Breast epithelium (tissue), 4 donors: ENCODE data around the gene PPP4R1. TPM values are rescaled to one million over a fixed set of nuclear protein-coding genes. Genes with fewer than 3 reads are reported as not detected.

Experiments
- DNase-seq, 2 donors: peaks; one replicate each; pipeline ENCODE4 v3.0.0-alpha.2; 2019; ENCODE audit warnings: low spot score in 2 of 2
- H3K27ac ChIP-seq, 2 donors: fragments of 200-600 bp; sonication (generic) in 1 of 2; one replicate each; pipeline ENCODE4 v1.5.1; 2016 to 2019; ENCODE audit warnings: mild to moderate bottlenecking in 1 of 2
- H3K27me3 ChIP-seq, 2 donors: fragments of 200-600 bp; sonication (generic) in 1 of 2; one replicate each; pipeline versions ENCODE4 v1.5.1 to v1.6.0; 2017 to 2019; ENCODE audit warnings: control low read depth in 1 of 2, mild to moderate bottlenecking in 1 of 2
- H3K36me3 ChIP-seq: fragments of 200-600 bp; one replicate; pipeline ENCODE4 v1.5.1; 2019
- H3K4me1 ChIP-seq, 2 donors: fragments of 200-600 bp; sonication (generic); one replicate each; pipeline ENCODE4 v1.5.1; 2016 to 2019; ENCODE audit warnings: control low read depth in 1 of 2
- H3K4me3 ChIP-seq, 3 donors: fragments of 200-600 bp; sonication (generic); 1 replicate in 2 of 3; 2 replicates in 1 of 3; pipeline ENCODE4 v1.5.1; 2016 to 2019; ENCODE audit warnings: mild to moderate bottlenecking in 3 of 3, moderate library complexity in 2 of 3
- H3K9me3 ChIP-seq, 2 donors: fragments of 200-600 bp; sonication (generic) in 1 of 2; one replicate each; pipeline ENCODE4 v1.5.1; 2016 to 2019; ENCODE audit warnings: control low read depth in 1 of 2
- POLR2A ChIP-seq: fragments of 450-650 bp; IDR thresholded peaks from one replicate; pipeline ENCODE4 v1.6.1; 2016; ENCODE audit warnings: antibody characterized with exemption, mild to moderate bottlenecking, moderate library complexity
- POLR2AphosphoS5 ChIP-seq, 3 donors: sonication (generic); formaldehyde crosslinking; IDR thresholded peaks; one replicate each; pipeline ENCODE4 v1.6.1; 2017; ENCODE audit warnings: antibody characterized with exemption in 3 of 3
- intact Hi-C: fragments of 100-400 bp; cut with DNase I; formaldehyde crosslinking; loops from one replicate; pipeline ENCODE4 v1.15.1; 2023; ENCODE audit warnings: low total_unique reads
- total RNA-seq, 3 donors: library from RNA; depleted of rRNA; stranded (reverse); fragments of >200 nt; gene quantifications; one replicate each; pipeline ENCODE4 v1.1.0, GENCODE V29; 2016
- TF ChIP-seq, protein P1 (sequence below), 3 donors: fragments of 450-650 bp; IDR thresholded peaks; one replicate each; pipeline ENCODE4 v1.5.1; 2016 to 2017; ENCODE audit warnings: antibody characterized with exemption in 3 of 3, mild to moderate bottlenecking in 3 of 3, moderate library complexity in 3 of 3

Gene PPP4R1
- total RNA-seq, 3 donors from 2014 or later = 66.7 to 139 (median 93.4) TPM

DNA sequence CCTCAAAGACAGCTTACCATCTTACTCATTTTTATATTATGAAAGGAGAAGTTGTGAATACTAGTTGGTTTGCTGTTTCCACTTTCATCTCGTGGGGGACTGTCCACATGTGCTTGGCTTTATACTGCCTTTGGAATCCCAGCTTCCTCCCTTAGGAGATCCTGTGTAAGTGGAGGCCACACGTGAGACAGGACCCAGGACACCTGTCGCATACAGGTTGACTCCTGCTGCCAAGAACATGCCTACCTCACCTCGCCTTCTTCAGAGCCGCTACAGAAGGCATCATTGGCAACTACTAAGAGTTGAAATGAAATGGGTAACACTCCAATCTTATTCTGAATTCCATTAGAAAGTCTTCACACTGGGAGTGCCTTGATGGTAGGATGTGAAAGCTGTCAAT lies 69.3 kb downstream of the PPP4R1 start:
- Histone ChIP-seq H3K9me3 (no peaks in the 10 kb centered on the region), H3K27me3 (no peaks in the 10 kb centered on the region), H3K4me3 (no peak overlapping the region), H3K27ac (no peak overlapping the region), H3K36me3 (no peaks in the 10 kb centered on the region), H3K4me1 (no peaks in the 10 kb centered on the region)
- TF ChIP-seq POLR2A (no peak), POLR2AphosphoS5 (IDR thresholded peaks at IDR 0.05) (no peak)
- TF ChIP-seq, protein P1, sequence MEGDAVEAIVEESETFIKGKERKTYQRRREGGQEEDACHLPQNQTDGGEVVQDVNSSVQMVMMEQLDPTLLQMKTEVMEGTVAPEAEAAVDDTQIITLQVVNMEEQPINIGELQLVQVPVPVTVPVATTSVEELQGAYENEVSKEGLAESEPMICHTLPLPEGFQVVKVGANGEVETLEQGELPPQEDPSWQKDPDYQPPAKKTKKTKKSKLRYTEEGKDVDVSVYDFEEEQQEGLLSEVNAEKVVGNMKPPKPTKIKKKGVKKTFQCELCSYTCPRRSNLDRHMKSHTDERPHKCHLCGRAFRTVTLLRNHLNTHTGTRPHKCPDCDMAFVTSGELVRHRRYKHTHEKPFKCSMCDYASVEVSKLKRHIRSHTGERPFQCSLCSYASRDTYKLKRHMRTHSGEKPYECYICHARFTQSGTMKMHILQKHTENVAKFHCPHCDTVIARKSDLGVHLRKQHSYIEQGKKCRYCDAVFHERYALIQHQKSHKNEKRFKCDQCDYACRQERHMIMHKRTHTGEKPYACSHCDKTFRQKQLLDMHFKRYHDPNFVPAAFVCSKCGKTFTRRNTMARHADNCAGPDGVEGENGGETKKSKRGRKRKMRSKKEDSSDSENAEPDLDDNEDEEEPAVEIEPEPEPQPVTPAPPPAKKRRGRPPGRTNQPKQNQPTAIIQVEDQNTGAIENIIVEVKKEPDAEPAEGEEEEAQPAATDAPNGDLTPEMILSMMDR (IDR thresholded peaks at IDR 0.05) = no peak
- intact Hi-C loops = no loop called here
- no peak for DNase-seq

DNA sequence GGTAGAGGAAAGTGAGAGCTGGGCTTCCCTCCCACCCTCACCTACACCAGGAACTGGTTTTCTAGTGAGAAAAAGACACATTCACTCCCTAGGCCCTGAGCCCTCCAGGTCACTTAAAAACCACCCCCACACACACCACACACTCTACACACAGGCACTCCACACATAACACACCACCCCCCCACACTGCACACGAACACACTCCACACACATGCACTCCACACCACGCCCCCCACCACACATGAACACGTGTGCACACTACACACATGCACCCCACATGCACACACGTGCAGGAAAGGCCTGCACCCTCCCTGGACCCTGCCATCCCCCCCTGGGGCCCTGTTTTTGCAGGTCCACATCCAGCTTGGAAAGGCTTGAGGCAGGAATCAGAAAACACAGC lies 71.4 kb downstream of the PPP4R1 start:
- Histone ChIP-seq H3K36me3 (no peaks in the 10 kb centered on the region), H3K4me3 (no peak overlapping the region), H3K9me3 (no peaks in the 10 kb centered on the region), H3K27me3 (no peaks in the 10 kb centered on the region), H3K4me1 (no peaks in the 10 kb centered on the region), H3K27ac (no peak overlapping the region)
- intact Hi-C loops = no loop called here
- no peak for DNase-seq
- TF ChIP-seq POLR2AphosphoS5 (IDR thresholded peaks at IDR 0.05) (no peak), POLR2A (no peak)
- TF ChIP-seq, protein P1 (IDR thresholded peaks at IDR 0.05) = no peak

DNA sequence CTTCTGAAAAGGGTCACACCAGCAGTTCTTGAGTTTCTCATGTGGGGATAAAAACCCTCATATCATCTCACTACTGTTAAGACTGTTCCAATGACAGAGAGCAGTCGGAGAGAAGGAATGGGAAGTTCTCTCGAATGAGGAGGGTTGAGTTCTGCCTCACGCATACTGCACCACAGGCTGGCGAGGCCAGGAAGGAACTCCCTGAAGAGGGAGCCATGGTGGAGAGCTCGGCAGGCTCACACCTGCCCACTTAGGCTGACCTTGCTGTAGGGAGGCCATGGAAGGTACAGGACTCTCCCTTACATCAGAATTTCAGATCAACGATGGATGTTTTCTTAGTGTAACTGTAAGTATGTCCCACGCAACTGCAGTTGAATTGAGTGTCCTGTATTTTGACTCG lies 74.4 kb downstream of the PPP4R1 start:
- Histone ChIP-seq H3K27ac (no peak overlapping the region), H3K4me3 (no peak overlapping the region), H3K9me3 (no peaks in the 10 kb centered on the region), H3K27me3 (no peaks in the 10 kb centered on the region), H3K36me3 (peaks cover 6% of the 10 kb centered on the region), H3K4me1 (no peaks in the 10 kb centered on the region)
- no peak for DNase-seq
- intact Hi-C loops = no loop called here
- TF ChIP-seq, protein P1 (IDR thresholded peaks at IDR 0.05) = no peak
- TF ChIP-seq POLR2AphosphoS5 (IDR thresholded peaks at IDR 0.05) (no peak), POLR2A (no peak)

DNA sequence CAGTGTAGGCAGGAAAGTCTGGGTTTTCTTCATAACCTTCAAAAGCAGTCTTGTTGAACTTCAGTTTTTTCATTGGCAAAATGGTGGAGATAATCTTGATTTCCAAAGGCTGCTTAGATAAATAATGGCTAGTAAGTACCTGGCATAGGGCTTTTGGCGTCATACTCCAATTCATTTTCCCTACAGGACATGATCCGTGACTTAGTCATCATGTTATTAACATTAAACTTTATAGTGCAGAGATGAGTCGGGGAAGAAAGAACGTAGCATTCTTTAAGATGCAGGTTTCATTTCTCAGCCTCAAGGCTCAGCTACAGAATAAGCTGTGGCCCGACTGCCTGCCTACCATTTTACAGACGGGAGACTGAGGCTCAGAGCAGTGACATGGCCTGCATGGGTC lies 75.1 kb downstream of the PPP4R1 start:
- no peaks in the 10 kb centered on the region for H3K9me3 ChIP-seq
- H3K27me3 ChIP-seq = no peaks in the 10 kb centered on the region
- no peak for DNase-seq
- TF ChIP-seq, protein P1 (IDR thresholded peaks at IDR 0.05) = no peak
- TF ChIP-seq POLR2A (no peak), POLR2AphosphoS5 (IDR thresholded peaks at IDR 0.05) (no peak)
- no peak overlapping the region for H3K27ac ChIP-seq
- peaks cover 6% of the 10 kb centered on the region for H3K36me3 ChIP-seq
- H3K4me1 ChIP-seq = no peaks in the 10 kb centered on the region
- H3K4me3 ChIP-seq = no peak overlapping the region
- intact Hi-C loops = no loop called here

DNA sequence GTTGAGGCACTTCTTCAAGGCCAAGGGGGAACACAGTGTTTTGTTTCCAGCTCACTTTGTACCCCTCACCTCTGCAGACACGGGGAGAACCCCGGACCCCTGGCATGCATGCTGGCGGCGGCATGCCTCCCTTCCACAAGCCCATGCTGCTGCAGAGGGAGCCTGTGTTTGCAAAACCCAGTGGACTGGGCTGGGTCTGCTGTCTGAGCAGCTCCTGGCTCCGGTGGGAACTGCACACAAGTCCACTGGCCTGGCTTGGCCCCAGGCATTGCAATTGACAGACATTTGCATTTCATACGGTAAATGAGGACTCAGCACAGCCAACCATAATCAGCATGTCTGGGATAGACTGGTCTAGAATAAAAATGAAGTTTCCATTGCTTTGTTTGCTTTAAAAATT lies 76.7 kb downstream of the PPP4R1 start:
- H3K27ac ChIP-seq = no peak overlapping the region
- intact Hi-C loops = no loop called here
- no peak for DNase-seq
- H3K27me3 ChIP-seq = no peaks in the 10 kb centered on the region
- no peak overlapping the region for H3K4me3 ChIP-seq
- no peak for TF ChIP-seq POLR2A
- TF ChIP-seq, protein P1 (IDR thresholded peaks at IDR 0.05) = no peak
- TF ChIP-seq POLR2AphosphoS5 (IDR thresholded peaks at IDR 0.05) = no peak
- no peaks in the 10 kb centered on the region for H3K4me1 ChIP-seq
- peaks cover 6% of the 10 kb centered on the region for H3K36me3 ChIP-seq
- no peaks in the 10 kb centered on the region for H3K9me3 ChIP-seq
